Neural cell (in vitro differentiated cells): ENCODE results near the gene SLC17A2. TPM values are rescaled to one million over a fixed set of nuclear protein-coding genes. Genes with fewer than 3 reads are reported as not detected.

Source experiments
- H2AFZ ChIP-seq: fragments of 200-600, 300-800 bp; sonication (generic), shearing (Covaris generic); 2 replicates; pipeline ENCODE4 v1.6.0; 2014; ENCODE audit warnings: low read depth, mild to moderate bottlenecking, antibody characterized with exemption, low read length, moderate library complexity
- H3F3A ChIP-seq: fragments of 200-600 bp; shearing (Covaris generic); 2 replicates; pipeline ENCODE4 v1.6.1; 2016; ENCODE audit warnings: mild to moderate bottlenecking, moderate library complexity, mixed read lengths, antibody characterized with exemption, low read length; ENCODE audit not compliant: insufficient read depth, poor library complexity, severe bottlenecking
- H3K27ac ChIP-seq: fragments of 200-600, 300-800 bp; sonication (generic), shearing (Covaris generic); 2 replicates; pipeline ENCODE4 v1.5.1; 2014; ENCODE audit warnings: mild to moderate bottlenecking, low read length, moderate library complexity
- H3K27me3 ChIP-seq: fragments of 300-800, 200-600 bp; sonication (generic), shearing (Covaris generic); 2 replicates; pipeline ENCODE4 v1.6.0; 2014; ENCODE audit warnings: mild to moderate bottlenecking, low read depth, low read length, moderate library complexity; ENCODE audit not compliant: insufficient read depth
- H3K36me3 ChIP-seq: fragments of 300-800, 200-600 bp; sonication (generic), shearing (Covaris generic); 2 replicates; pipeline ENCODE4 v1.5.1; 2014; ENCODE audit warnings: mild to moderate bottlenecking, antibody characterized with exemption, low read length, moderate library complexity; ENCODE audit not compliant: insufficient read depth
- H3K4me2 ChIP-seq: fragments of 300-800, 200-600 bp; sonication (generic), shearing (Covaris generic); 2 replicates; pipeline ENCODE4 v1.6.0; 2014; ENCODE audit warnings: mild to moderate bottlenecking, low read length
- H3K4me3 ChIP-seq: fragments of 300-800, 200-600 bp; sonication (generic), shearing (Covaris generic); 2 replicates; pipeline ENCODE4 v1.5.1; 2014; ENCODE audit warnings: mild to moderate bottlenecking, low read length, moderate library complexity
- H3K79me2 ChIP-seq: fragments of 200-600 bp; shearing (Covaris generic); replicated peaks from 2 replicates; pipeline ENCODE4 v1.6.0; 2014; ENCODE audit warnings: mild to moderate bottlenecking, low read length, moderate library complexity; ENCODE audit not compliant: insufficient read depth
- H3K9ac ChIP-seq: fragments of 300-800, 200-600 bp; sonication (generic), shearing (Covaris generic); 2 replicates; pipeline ENCODE4 v1.6.1; 2016; ENCODE audit warnings: mild to moderate bottlenecking, low read length, mixed read lengths
- H3K9me2 ChIP-seq: fragments of 200-600 bp; shearing (Covaris generic); 2 replicates; pipeline ENCODE4 v1.6.1; 2016; ENCODE audit warnings: mild to moderate bottlenecking, low read length, mixed read lengths; ENCODE audit not compliant: insufficient read depth
- H3K9me3 ChIP-seq: fragments of 200-600, 300-800 bp; sonication (generic), shearing (Covaris generic); 2 replicates; pipeline ENCODE4 v1.6.1; 2016; ENCODE audit warnings: mild to moderate bottlenecking, mixed run types, low read length, moderate library complexity, mixed read lengths
- H4K20me1 ChIP-seq: fragments of 200-600 bp; shearing (Covaris generic); 2 replicates; pipeline ENCODE4 v1.6.1; 2016; ENCODE audit warnings: mild to moderate bottlenecking, mixed run types; ENCODE audit not compliant: insufficient read depth
- EP300 ChIP-seq: fragments of 450-650 bp; conservative IDR thresholded peaks from 2 replicates; pipeline ENCODE4 v1.6.1; 2014; ENCODE audit warnings: antibody characterized with exemption, mild to moderate bottlenecking, moderate library complexity; ENCODE audit not compliant: poor library complexity, severe bottlenecking
- EZH2 ChIP-seq: fragments of 200-600, 300-800 bp; shearing (Covaris generic), sonication (generic); IDR thresholded peaks from 2 replicates; pipeline ENCODE4 v1.6.1; 2014; ENCODE audit warnings: antibody characterized with exemption, low read length, borderline replicate concordance, mild to moderate bottlenecking; ENCODE audit not compliant: insufficient read depth, poor library complexity, severe bottlenecking
- MXI1 ChIP-seq: fragments of 450-650 bp; conservative IDR thresholded peaks from 2 replicates; pipeline ENCODE4 v1.6.1; 2014; ENCODE audit warnings: antibody characterized with exemption, mild to moderate bottlenecking; ENCODE audit not compliant: poor library complexity, severe bottlenecking
- POLR2AphosphoS5 ChIP-seq: IDR thresholded peaks from 2 replicates; pipeline ENCODE4 v1.6.1; 2012
- RAD21 ChIP-seq: fragments of 450-650 bp; conservative IDR thresholded peaks from 2 replicates; pipeline ENCODE4 v1.6.1; 2014; ENCODE audit warnings: antibody characterized with exemption, mild to moderate bottlenecking, moderate library complexity
- SMC3 ChIP-seq: fragments of 450-650 bp; conservative IDR thresholded peaks from 2 replicates; pipeline ENCODE4 v1.6.1; 2014; ENCODE audit warnings: antibody characterized with exemption, mild to moderate bottlenecking, moderate library complexity; ENCODE audit not compliant: poor library complexity
- TAF1 ChIP-seq: IDR thresholded peaks from 2 replicates; pipeline ENCODE4 v1.6.1; 2012; ENCODE audit warnings: low read depth
- polyA plus RNA-seq: library from polyadenylated mRNA; depleted of rRNA; stranded (reverse); fragments of >200 nt; gene quantifications from 2 replicates; pipeline ENCODE4 v1.2.3, GENCODE V29; 2014
- TF ChIP-seq, protein P1 (sequence below): fragments of 450-650 bp; IDR thresholded peaks from 2 replicates; pipeline ENCODE4 v1.5.1; 2014; ENCODE audit warnings: antibody characterized with exemption, mild to moderate bottlenecking, moderate library complexity; ENCODE audit not compliant: poor library complexity, severe bottlenecking
- TF ChIP-seq, protein P2 (sequence below): IDR thresholded peaks from 2 replicates; pipeline ENCODE4 v1.6.1; 2012; ENCODE audit warnings: borderline replicate concordance

The SLC17A2 gene
- polyA plus RNA-seq, 1 donor from 2014 or later: not detected

DNA sequence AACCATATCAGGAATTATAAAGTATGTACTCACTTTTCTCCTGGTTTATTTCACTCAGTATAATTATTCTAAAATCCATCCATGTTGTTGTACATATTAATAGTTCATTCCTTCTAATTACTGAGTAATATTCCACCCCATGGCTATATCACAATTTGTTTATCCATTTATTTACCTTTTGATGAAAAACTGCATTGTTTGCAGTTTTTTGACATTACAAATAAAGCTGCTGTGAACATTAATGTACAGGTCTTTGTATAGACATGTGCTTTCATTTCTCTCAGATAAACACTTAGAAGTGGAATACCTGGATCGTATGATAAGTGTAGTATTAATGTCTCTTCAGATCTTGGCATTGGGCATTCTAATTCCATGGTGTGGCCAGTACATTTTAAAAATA lies 60.7 kb downstream of the SLC17A2 start:
- H3F3A ChIP-seq: no peaks in the 10 kb centered on the region
- no peaks in the 10 kb centered on the region for H3K9me3 ChIP-seq
- H3K27ac ChIP-seq: no peak overlapping the region
- H2AFZ ChIP-seq: no peak overlapping the region
- no peaks in the 10 kb centered on the region for H4K20me1 ChIP-seq
- no peaks in the 10 kb centered on the region for H3K27me3 ChIP-seq
- TF ChIP-seq EZH2: no peak
- no peak for TF ChIP-seq SMC3
- TF ChIP-seq MXI1: no peak
- no peak for TF ChIP-seq EP300
- no peak for TF ChIP-seq RAD21
- TF ChIP-seq, protein P1, sequence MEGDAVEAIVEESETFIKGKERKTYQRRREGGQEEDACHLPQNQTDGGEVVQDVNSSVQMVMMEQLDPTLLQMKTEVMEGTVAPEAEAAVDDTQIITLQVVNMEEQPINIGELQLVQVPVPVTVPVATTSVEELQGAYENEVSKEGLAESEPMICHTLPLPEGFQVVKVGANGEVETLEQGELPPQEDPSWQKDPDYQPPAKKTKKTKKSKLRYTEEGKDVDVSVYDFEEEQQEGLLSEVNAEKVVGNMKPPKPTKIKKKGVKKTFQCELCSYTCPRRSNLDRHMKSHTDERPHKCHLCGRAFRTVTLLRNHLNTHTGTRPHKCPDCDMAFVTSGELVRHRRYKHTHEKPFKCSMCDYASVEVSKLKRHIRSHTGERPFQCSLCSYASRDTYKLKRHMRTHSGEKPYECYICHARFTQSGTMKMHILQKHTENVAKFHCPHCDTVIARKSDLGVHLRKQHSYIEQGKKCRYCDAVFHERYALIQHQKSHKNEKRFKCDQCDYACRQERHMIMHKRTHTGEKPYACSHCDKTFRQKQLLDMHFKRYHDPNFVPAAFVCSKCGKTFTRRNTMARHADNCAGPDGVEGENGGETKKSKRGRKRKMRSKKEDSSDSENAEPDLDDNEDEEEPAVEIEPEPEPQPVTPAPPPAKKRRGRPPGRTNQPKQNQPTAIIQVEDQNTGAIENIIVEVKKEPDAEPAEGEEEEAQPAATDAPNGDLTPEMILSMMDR: no peak
- TF ChIP-seq TAF1: no peak
- no peak for TF ChIP-seq POLR2AphosphoS5
- TF ChIP-seq, protein P2, sequence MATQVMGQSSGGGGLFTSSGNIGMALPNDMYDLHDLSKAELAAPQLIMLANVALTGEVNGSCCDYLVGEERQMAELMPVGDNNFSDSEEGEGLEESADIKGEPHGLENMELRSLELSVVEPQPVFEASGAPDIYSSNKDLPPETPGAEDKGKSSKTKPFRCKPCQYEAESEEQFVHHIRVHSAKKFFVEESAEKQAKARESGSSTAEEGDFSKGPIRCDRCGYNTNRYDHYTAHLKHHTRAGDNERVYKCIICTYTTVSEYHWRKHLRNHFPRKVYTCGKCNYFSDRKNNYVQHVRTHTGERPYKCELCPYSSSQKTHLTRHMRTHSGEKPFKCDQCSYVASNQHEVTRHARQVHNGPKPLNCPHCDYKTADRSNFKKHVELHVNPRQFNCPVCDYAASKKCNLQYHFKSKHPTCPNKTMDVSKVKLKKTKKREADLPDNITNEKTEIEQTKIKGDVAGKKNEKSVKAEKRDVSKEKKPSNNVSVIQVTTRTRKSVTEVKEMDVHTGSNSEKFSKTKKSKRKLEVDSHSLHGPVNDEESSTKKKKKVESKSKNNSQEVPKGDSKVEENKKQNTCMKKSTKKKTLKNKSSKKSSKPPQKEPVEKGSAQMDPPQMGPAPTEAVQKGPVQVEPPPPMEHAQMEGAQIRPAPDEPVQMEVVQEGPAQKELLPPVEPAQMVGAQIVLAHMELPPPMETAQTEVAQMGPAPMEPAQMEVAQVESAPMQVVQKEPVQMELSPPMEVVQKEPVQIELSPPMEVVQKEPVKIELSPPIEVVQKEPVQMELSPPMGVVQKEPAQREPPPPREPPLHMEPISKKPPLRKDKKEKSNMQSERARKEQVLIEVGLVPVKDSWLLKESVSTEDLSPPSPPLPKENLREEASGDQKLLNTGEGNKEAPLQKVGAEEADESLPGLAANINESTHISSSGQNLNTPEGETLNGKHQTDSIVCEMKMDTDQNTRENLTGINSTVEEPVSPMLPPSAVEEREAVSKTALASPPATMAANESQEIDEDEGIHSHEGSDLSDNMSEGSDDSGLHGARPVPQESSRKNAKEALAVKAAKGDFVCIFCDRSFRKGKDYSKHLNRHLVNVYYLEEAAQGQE: no peak
- no peak overlapping the region for H3K4me3 ChIP-seq
- no peaks in the 10 kb centered on the region for H3K36me3 ChIP-seq
- no peak overlapping the region for H3K4me2 ChIP-seq
- H3K9me2 ChIP-seq: no peaks in the 10 kb centered on the region
- no peaks in the 10 kb centered on the region for H3K79me2 ChIP-seq
- no peak overlapping the region for H3K9ac ChIP-seq

DNA sequence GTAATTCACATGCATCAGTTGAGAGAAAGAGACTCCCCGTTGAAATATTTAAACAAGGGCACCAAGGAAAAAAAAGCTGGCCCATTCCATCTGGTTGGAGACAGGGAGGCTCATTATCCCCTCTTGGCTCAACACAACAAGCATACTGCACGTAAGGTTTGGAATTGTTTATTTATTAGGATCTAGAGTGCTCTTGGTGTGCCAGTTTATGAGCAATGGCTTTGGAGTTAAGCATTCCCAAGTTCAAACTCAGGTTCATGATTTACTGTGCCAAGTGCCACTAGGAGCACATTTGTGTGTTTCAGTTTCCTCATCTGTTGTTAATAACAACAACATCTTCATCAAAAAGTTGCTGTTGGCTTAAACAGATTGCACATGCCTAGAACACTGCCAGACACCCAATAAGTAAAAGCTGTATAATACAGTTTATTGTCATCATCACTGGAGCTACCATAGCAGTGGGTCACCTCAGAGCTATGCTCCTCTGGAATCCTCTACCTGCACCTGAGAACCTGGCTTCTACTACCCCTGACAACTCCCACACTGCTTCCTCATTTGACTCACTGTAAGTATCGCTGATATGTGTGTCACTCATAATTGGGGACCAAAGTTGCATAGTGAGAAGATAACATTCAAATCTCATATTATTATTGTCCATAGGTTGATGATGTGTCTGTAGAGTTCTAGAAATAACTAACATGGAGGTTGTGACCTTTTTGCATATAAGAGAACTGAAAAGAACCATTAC lies 61.9 kb downstream of the SLC17A2 start:
- H2AFZ ChIP-seq: no peak overlapping the region
- H3K9me2 ChIP-seq: no peaks in the 10 kb centered on the region
- H3K36me3 ChIP-seq: no peaks in the 10 kb centered on the region
- no peak overlapping the region for H3K9ac ChIP-seq
- H3F3A ChIP-seq: no peaks in the 10 kb centered on the region
- TF ChIP-seq, protein P2: no peak
- TF ChIP-seq TAF1 (no peak), EZH2 (no peak), EP300 (no peak), SMC3 (no peak), RAD21 (no peak), MXI1 (no peak), POLR2AphosphoS5 (no peak)
- TF ChIP-seq, protein P1: no peak
- H3K27me3 ChIP-seq: no peaks in the 10 kb centered on the region
- no peak overlapping the region for H3K4me3 ChIP-seq
- no peaks in the 10 kb centered on the region for H3K79me2 ChIP-seq
- no peak overlapping the region for H3K27ac ChIP-seq
- no peaks in the 10 kb centered on the region for H4K20me1 ChIP-seq
- H3K9me3 ChIP-seq: no peaks in the 10 kb centered on the region
- no peak overlapping the region for H3K4me2 ChIP-seq
